K562 (cell line): ENCODE data around the gene LRFN4. TPM values are rescaled to one million over a fixed set of nuclear protein-coding genes. Genes with fewer than 3 reads are reported as not detected.

Source experiments
- ADNP ChIP-seq: fragments of 200-800 bp; sonication (Bioruptor generic); IDR thresholded peaks from 2 replicates; pipeline ENCODE4 v1.6.1; 2016; ENCODE audit warnings: missing genetic modification characterization, missing compliant biosample characterization
- BMI1 ChIP-seq: fragments of 150-350 bp; IDR thresholded peaks from 2 replicates; pipeline ENCODE4 v1.6.1; 2014; ENCODE audit warnings: low read length
- CHD1 ChIP-seq: fragments of 200-600 bp; sonication (generic); IDR thresholded peaks from one replicate; pipeline ENCODE4 v1.6.1; 2012; ENCODE audit warnings: mild to moderate bottlenecking, moderate library complexity, low read length, inconsistent platforms
- CSDE1 ChIP-seq, 2 experiments: fragments of 450-650 bp; IDR thresholded peaks; 2 replicates each; pipeline ENCODE4 v1.6.1; 2016; ENCODE audit warnings: mild to moderate bottlenecking in 1 of 2
- FOXK2 ChIP-seq, 2 experiments: fragments of 450-650 bp; IDR thresholded peaks in 1 of 2; conservative IDR thresholded peaks in 1 of 2; 2 replicates each; pipeline ENCODE4 v1.6.1; 2016; ENCODE audit warnings: low read depth in 2 of 2, mild to moderate bottlenecking in 1 of 2
- GATA2 ChIP-seq: sonication (generic); formaldehyde crosslinking; IDR thresholded peaks from 2 replicates; pipeline ENCODE4 v1.4.0; 2020; ENCODE audit warnings: mild to moderate bottlenecking, missing genetic modification reagents
- HDAC6 ChIP-seq: IDR thresholded peaks from 2 replicates; pipeline ENCODE4 v1.6.1; 2012; ENCODE audit warnings: low read depth, mild to moderate bottlenecking, control low read depth, inconsistent platforms, low read length, moderate library complexity
- NFE2 ChIP-seq: IDR thresholded peaks from 2 replicates; pipeline ENCODE4 v1.6.1; 2014; ENCODE audit warnings: antibody characterized with exemption, low read depth
- PRPF4 ChIP-seq: fragments of 200-400 bp; formaldehyde crosslinking; IDR thresholded peaks from one replicate; pipeline ENCODE4 v1.6.1; 2017; ENCODE audit warnings: low read length, low read depth, mild to moderate bottlenecking; ENCODE audit not compliant: insufficient read depth, poor library complexity, severe bottlenecking
- RAD51 ChIP-seq: fragments of 450-650 bp; IDR thresholded peaks from 2 replicates; pipeline ENCODE4 v1.7.1; 2016; ENCODE audit warnings: low read depth, mild to moderate bottlenecking, borderline replicate concordance
- RBM15 ChIP-seq: fragments of 200-400 bp; formaldehyde crosslinking; IDR thresholded peaks from 2 replicates; pipeline ENCODE4 v1.6.1; 2018; ENCODE audit warnings: mild to moderate bottlenecking, low read length, moderate library complexity; ENCODE audit not compliant: insufficient read depth
- SAFB2 ChIP-seq: fragments of 200-400 bp; formaldehyde crosslinking; IDR thresholded peaks from 2 replicates; pipeline ENCODE4 v1.6.1; 2018; ENCODE audit warnings: borderline replicate concordance, low read length, low read depth, moderate library complexity; ENCODE audit not compliant: severe bottlenecking
- SNRNP70 ChIP-seq: fragments of 200-400 bp; formaldehyde crosslinking; optimal IDR thresholded peaks from 2 replicates; pipeline ENCODE3; 2017; ENCODE audit warnings: low read depth, low read length
- XRCC4 ChIP-seq: IDR thresholded peaks from one replicate; pipeline ENCODE4 v1.6.1; 2011; ENCODE audit not compliant: insufficient read depth, insufficient read length; ENCODE audit errors: extremely low read depth
- ZNF184 ChIP-seq: sonication (generic); formaldehyde crosslinking; IDR thresholded peaks from 2 replicates; pipeline ENCODE4 v1.5.0; 2020; ENCODE audit warnings: missing genetic modification reagents
- ZNF212 ChIP-seq: fragments of 450-650 bp; formaldehyde crosslinking; IDR thresholded peaks from 2 replicates; pipeline ENCODE4 v1.4.0; 2020; ENCODE audit warnings: mild to moderate bottlenecking
- ZNF282 ChIP-seq: sonication (generic); formaldehyde crosslinking; IDR thresholded peaks from 2 replicates; pipeline ENCODE4 v1.8.1; 2023; ENCODE audit warnings: missing genetic modification reagents
- ZNF589 ChIP-seq: fragments of 200-800 bp; sonication (Bioruptor generic); IDR thresholded peaks from 2 replicates; pipeline ENCODE4 v1.6.1; 2016; ENCODE audit warnings: low read depth, missing genetic modification characterization, missing compliant biosample characterization
- ZNF76 ChIP-seq: fragments of 250-450 bp; sonication (Bioruptor Pico); IDR thresholded peaks from 2 replicates; pipeline ENCODE4 v1.4.0; 2020; ENCODE audit warnings: mild to moderate bottlenecking, moderate library complexity, borderline replicate concordance
- polyA plus RNA-seq, 8 experiments: library from polyadenylated mRNA; depleted of rRNA in 4 of 8; stranded (reverse) in 5 of 8; unstranded in 3 of 8; fragments of >200 nt; fragmentation: Nextera tagmentation in 2 of 8; fragmentation: Illumina TruSeq in 1 of 8; extraction: Ambion mirVana in 2 of 8; extraction: Trizol in 1 of 8; gene quantifications; 2 replicates each; pipeline versions ENCODE4 v1.2.1 to v1.2.3, GENCODE V29; 2011 to 2014; ENCODE audit warnings: inconsistent platforms in 1 of 8, missing spikeins in 1 of 8
- total RNA-seq, 7 experiments: library from RNA; depleted of rRNA in 6 of 7; stranded (reverse); fragments of >200 nt in 6 of 7; fragmentation: Illumina TruSeq in 2 of 7; extraction: Trizol in 2 of 7; gene quantifications; 2 replicates each; pipeline versions ENCODE4 v1.2.1 to v1.2.3, GENCODE V29; 2011 to 2021; ENCODE audit warnings: low replicate concordance in 1 of 7
- TF ChIP-seq, protein P1 (sequence below): fragments of 250-450 bp; sonication (Bioruptor Pico); IDR thresholded peaks from 2 replicates; pipeline ENCODE4 v1.9.0; 2021; ENCODE audit warnings: mild to moderate bottlenecking, inconsistent platforms
- TF ChIP-seq, protein P2 (sequence below): sonication (generic); formaldehyde crosslinking; IDR thresholded peaks from 2 replicates; pipeline ENCODE4 v1.8.1; 2023; ENCODE audit warnings: mild to moderate bottlenecking, missing genetic modification reagents
- TF ChIP-seq, protein P3 (sequence below): sonication (generic); formaldehyde crosslinking; IDR thresholded peaks from 2 replicates; pipeline ENCODE4 v1.8.0; 2022; ENCODE audit warnings: mild to moderate bottlenecking, missing genetic modification reagents

The LRFN4 gene
- total and polyA plus RNA-seq, 9 of the 15 experiments (the other 6 are each of a cell fraction or from before 2014, with no cell fraction given) = 0.10 to 60.1 (median 6.7) TPM

DNA sequence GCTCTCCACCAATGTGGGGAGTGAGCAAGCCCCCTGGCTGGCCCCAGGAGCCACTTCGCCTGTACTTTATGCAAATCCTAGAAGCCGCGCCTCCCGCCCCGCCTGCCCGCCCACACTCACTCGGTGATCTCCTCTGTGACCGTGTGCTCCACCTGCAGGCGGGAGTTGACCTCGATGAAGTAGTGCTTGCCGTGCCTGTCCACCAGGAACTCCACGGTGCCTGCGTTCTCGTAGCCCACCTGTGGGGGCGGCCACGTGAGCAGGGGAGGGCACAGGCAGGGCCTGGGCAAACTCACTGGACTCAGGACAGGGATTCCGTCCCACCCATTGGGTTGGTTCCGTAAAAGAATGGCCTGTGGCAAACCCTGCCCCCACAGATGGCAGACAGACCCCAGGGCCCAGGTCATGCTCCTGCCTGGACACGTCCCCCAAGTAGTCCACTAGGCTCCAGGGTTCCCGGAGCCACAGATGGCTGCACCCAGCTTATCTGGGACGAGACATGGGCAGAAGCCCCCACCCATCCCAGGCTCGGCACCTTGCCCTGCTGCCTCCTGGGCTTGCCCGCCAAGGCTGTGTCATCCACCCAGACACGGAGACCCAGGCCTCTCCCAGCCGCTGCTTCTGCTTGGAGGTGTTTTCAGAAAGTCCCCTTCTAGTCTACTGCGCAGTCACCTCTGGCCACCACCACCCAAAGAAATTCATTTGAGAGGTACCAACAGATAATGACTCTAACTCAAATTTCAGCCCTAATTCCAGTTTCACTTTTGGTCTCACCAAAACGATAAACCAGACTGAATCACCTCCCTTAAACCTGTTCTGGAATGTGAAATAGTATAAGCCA, 12.1 kb downstream of the LRFN4 start (continued):
- TF ChIP-seq, protein P1, sequence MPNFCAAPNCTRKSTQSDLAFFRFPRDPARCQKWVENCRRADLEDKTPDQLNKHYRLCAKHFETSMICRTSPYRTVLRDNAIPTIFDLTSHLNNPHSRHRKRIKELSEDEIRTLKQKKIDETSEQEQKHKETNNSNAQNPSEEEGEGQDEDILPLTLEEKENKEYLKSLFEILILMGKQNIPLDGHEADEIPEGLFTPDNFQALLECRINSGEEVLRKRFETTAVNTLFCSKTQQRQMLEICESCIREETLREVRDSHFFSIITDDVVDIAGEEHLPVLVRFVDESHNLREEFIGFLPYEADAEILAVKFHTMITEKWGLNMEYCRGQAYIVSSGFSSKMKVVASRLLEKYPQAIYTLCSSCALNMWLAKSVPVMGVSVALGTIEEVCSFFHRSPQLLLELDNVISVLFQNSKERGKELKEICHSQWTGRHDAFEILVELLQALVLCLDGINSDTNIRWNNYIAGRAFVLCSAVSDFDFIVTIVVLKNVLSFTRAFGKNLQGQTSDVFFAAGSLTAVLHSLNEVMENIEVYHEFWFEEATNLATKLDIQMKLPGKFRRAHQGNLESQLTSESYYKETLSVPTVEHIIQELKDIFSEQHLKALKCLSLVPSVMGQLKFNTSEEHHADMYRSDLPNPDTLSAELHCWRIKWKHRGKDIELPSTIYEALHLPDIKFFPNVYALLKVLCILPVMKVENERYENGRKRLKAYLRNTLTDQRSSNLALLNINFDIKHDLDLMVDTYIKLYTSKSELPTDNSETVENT (CRISPR knock-in tag) = no peak
- TF ChIP-seq RBM15 (no peak), ZNF212 (CRISPR knock-in tag) (no peak), FOXK2 (conservative IDR thresholded peaks at IDR 0.05 in 1 of 2, IDR thresholded peaks at IDR 0.05 in 1 of 2; ENCODE audit: low read depth in 2 of 2) (no peak), ZNF589 (no peak), NFE2 (no peak), CSDE1 (IDR thresholded peaks at IDR 0.05) (no peak), HDAC6 (no peak), PRPF4 (no peak), RAD51 (peak; percentile 11; the same call in 1 of the 2 replicates), ZNF282 (CRISPR knock-in tag) (no peak), GATA2 (CRISPR knock-in tag) (no peak), XRCC4 (no peak), SAFB2 (no peak), SNRNP70 (no peak), CHD1 (no peak), ZNF76 (no peak), ZNF184 (no peak), ADNP (tag) (no peak), BMI1 (no peak)
- TF ChIP-seq, protein P2, sequence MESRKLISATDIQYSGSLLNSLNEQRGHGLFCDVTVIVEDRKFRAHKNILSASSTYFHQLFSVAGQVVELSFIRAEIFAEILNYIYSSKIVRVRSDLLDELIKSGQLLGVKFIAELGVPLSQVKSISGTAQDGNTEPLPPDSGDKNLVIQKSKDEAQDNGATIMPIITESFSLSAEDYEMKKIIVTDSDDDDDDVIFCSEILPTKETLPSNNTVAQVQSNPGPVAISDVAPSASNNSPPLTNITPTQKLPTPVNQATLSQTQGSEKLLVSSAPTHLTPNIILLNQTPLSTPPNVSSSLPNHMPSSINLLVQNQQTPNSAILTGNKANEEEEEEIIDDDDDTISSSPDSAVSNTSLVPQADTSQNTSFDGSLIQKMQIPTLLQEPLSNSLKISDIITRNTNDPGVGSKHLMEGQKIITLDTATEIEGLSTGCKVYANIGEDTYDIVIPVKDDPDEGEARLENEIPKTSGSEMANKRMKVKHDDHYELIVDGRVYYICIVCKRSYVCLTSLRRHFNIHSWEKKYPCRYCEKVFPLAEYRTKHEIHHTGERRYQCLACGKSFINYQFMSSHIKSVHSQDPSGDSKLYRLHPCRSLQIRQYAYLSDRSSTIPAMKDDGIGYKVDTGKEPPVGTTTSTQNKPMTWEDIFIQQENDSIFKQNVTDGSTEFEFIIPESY (CRISPR knock-in tag) = no peak
- TF ChIP-seq, protein P3, sequence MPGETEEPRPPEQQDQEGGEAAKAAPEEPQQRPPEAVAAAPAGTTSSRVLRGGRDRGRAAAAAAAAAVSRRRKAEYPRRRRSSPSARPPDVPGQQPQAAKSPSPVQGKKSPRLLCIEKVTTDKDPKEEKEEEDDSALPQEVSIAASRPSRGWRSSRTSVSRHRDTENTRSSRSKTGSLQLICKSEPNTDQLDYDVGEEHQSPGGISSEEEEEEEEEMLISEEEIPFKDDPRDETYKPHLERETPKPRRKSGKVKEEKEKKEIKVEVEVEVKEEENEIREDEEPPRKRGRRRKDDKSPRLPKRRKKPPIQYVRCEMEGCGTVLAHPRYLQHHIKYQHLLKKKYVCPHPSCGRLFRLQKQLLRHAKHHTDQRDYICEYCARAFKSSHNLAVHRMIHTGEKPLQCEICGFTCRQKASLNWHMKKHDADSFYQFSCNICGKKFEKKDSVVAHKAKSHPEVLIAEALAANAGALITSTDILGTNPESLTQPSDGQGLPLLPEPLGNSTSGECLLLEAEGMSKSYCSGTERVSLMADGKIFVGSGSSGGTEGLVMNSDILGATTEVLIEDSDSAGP (CRISPR knock-in tag) = no peak
